DMS114 treated with DMSO at 0.1 percent for 48 hours (cell line): Measurements from ENCODE around the gene ARRB1.
"Not testable (repeated sequence)": the region's sequence is repeated elsewhere in the genome, so short reads cannot be mapped to it uniquely, and the experiment has no call there.

Source experiments
- DNase-seq: peaks from one replicate; lab custom pipeline; 2025; ENCODE audit not compliant: unreplicated experiment; lab: John Stamatoyannopoulos, UW

Gene ARRB1

GRCh38 chr11:75276686-75277085 lies 74.8 kb downstream of the ARRB1 start:
- DNase-seq, result no peak

- DNase-seq, result no peak
Observed at GRCh38 chr11:75276186-75276585, 75.3 kb downstream of the ARRB1 start.

GRCh38 chr11:75275581-75275980 lies 75.9 kb downstream of the ARRB1 start:
- no peak for DNase-seq

DNA sequence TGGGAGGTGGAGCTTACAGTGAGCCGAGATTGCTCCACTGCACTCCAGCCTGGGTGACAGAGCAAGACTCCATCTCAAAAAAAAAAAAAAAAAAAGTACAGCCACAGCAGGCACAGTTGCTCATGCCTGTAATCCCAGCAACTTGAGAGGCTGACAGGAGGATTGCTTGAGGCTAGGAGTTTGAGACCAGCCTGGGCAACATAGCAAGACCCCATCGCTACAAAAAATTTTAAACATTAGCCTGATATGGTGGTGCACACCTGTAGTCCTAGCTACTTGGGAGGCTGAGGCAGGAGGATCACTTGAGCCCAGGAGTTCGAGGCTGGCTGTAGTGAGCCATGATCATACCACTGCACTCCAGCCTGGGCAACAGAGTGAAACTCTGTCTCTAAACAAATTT lies 76.7 kb downstream of the ARRB1 start:
- not testable (repeated sequence) for DNase-seq

DNA sequence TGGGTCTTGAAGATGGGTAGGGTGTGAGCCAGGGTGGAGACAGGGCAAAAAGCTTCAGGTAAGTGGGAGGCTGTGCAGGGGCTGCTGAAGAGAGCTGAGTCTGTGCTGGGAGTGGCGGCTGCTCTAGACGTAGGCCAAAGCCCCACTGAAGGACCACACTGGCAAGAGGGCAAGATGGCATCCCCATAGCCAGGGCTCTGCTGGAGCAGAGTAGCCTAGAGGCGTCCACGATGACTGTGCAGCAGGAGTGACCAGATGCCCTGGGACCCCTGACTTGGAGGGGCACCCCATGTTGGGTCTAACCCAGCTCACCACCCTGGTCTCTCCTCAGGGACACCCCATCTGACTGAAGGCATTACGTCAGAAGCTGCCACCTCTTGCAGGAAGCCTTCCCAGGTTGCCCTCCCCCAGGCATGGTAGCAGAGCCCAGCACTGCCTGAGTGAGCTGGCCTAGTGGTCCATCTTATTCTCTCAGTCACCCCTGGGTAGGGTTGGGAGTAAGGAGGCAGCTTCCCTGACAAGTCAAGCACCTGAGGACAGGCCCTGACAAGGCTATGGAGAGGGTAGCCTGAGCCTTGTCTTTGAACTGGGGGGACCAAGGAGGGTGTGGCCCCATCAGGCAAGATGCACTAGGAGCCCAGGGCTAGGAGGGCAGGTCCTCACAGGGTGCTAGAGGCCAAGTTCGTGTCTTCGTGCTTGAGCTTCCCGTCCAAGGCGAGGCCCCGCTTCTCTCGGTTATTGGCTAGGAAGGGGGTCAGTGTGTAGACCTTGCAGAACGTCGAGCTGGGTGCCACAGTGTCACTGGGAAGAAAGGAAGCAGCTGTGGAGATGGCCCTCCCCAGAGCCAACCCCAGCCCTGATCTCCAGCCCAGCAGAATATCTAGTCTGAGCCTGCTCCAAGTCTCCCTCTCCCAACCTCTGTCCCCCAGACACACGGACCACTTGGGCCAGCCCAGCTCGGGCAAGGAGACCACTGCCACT lies 77.8 kb downstream of the ARRB1 start:
- no peak for DNase-seq

DNA sequence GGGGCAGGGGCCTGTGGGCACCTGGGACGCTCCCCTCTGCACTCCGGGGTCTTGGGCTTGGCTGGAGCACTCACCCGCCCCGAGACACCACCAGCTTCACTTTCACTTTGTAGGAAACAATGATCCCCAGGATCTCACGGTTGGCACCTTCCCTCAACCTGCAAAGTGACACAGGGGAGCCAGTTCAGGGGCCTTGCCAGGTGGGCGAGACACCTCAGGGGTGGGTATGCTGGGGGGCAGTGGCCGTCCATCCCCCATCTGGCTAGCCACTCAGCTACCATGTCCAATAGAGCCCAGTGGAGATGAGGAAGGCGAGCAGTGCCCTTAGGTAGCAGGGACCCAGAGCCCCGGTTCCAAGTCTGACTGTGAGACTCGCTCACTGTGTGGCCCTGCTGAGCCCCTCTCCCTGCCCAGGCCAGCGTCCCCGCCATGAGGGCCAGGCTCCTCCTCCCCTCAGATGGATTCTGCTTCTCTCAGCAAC lies 78.6 kb downstream of the ARRB1 start:
- DNase-seq, result no peak

- no peak for DNase-seq
Observed at GRCh38 chr11:75272391-75272790, 79.1 kb downstream of the ARRB1 start.

GRCh38 chr11:75271730-75272129 lies 79.7 kb downstream of the ARRB1 start:
- no peak for DNase-seq

DNA sequence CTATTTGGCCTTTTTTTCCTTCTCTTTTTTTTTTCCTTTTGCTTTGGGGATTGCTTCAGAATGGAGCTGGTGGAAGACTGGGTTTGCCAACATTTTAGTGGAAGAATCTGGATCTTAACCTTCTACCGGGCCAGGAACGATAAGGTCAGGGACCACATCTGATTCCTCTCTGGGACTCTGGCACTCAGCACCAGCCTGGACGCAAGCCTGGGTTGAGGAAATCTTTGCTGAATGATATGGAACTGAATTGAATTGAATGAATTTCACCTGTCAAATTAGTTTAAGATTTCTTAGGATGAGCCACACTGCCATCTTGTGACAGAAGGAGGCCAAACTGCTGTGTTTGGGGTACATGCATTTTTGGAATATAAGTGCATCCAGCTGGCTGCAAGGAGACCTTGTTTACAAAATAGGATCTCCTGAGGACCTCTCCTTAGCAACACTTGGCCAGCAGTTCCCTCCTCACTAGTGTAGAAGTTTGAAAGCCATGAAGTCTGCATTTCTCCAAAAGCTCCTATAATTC lies 80.5 kb downstream of the ARRB1 start:
- DNase-seq, result no peak

DNA sequence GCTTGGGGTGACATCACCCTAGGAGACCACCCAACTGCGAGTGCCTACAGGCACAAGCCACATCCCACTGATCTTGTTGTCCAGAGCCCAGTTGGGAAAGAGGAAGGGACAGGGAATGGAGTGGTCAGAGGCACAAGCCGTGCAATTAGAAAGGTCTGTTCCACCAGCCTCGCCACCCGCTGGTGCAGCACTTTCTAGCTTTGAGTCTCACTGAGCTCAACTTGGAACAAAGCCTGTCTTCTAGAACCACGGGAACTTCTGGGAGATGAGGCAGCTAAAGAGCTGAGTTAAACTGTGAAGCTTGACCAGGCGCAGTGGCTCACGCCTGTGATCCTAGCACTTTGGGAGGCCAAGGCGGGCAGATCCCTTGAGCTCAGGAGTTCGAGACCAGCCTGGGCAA lies 81.6 kb downstream of the ARRB1 start:
- no peak for DNase-seq

GRCh38 chr11:75269367-75269660 lies 82.1 kb downstream of the ARRB1 start:
- no peak for DNase-seq

DNA sequence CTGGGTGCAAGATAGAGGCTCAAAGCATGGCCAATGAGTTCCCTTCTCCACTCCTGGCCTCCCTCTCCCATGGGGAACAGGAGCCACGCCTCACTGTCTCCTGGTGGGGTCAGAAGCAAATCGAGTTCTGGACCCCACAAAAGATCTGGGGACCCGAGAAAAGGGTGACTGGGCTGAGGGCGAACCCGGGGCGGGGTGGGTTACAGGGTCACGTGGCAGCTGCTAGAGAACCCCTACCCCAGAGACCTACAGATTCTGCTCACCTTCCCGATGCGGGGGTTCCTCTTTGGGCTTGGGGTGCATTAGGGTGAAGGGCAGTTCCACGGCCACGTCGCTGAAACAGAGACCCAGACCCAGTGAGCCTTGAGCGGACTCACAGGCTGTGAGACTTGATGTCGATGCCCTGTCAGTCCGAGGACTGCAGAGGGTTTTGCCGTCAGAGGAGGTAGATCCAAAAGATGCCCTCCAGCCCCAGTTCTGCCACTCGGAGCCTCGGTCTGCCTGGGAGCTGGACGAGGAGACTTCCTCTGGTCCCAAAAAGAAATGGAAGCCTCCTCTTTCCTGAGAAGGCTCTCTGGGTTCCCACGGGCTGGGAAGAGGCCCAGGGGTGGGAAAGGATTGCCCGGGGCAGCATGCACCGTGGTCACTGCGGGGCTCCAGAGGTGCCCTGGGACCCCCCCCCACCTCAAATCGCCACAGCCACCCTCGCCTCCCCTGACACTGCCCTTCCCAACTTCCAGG lies 82.7 kb downstream of the ARRB1 start:
- DNase-seq, result no peak

- DNase-seq, result no peak
Observed at GRCh38 chr11:75267171-75267970, 84.1 kb downstream of the ARRB1 start.

GRCh38 chr11:75265851-75266531 lies 85.5 kb downstream of the ARRB1 start:
- no peak for DNase-seq

DNA sequence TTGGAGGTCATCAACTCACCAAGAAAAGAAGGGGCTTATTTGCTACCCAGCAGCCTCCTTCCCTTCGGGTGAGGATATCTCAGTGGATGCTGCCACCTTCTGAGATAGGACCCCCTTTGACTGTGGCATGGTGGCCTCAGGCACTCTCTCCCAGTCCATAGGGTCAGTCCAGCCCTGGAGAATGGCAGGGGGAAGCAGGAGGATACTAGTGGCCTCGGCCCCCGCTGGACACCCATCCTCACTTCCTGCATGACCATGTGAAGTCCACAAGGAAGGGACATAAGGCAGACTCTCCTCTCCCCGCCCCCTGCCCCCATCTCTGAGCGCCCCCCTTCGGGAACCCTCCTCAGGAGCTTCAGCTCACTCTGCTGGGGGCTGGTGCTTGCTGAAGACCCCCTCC lies 86.5 kb downstream of the ARRB1 start:
- DNase-seq, result no peak

DNA sequence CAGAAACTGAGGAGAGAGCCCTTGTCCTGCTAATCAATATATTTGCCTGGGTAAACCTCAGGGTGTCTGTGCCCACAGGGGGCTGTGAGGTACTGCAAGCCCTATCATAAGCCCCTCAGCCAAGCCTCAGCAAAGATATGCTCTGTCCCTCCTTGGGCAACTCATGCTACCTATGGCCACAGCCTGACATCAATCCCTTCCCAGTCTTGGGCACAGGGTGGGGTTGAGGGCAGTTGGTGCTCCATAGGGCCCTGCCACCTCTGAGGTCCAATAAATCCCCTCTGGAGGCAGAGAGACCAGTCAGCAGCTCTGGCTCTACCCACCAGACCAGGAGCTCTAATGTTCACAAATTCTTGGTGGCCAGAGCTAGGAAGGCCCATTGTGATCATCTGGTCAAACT lies 87.1 kb downstream of the ARRB1 start:
- no peak for DNase-seq

- no peak for DNase-seq
Observed at GRCh38 chr11:75263944-75264349, 87.5 kb downstream of the ARRB1 start.

GRCh38 chr11:75262961-75263852 lies 88.3 kb downstream of the ARRB1 start:
- DNase-seq, result no peak

DNA sequence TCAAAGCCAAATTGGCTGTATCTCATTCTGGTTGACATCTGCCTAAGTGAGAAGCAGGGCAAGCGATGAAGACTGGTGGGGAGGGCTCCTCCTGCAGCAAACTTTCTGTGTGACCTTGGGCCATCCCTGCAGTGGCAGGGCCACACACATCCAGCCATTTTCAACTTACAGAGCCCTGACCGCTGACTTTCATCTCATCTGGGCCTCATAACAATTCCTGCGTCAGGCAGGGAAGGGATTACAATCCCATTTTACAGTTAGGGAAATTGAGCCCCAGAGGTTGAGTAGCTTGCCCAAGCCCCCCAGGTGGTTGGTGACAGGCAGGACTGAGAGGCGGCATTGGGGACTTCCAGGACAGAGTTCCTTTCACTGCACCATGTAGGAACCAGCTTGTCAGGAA lies 89.0 kb downstream of the ARRB1 start:
- DNase-seq, result no peak
